Adrenal gland (tissue), 5 donors: ENCODE data around the gene ASNSD1.

Source experiments
- POLR2A ChIP-seq, 2 donors: fragments of 450-650 bp; IDR thresholded peaks; one replicate each; pipeline ENCODE4 v1.6.1; 2017; ENCODE audit warnings: antibody characterized with exemption in 2 of 2, mild to moderate bottlenecking in 2 of 2, moderate library complexity in 1 of 2
- TF ChIP-seq, protein P1 (sequence below), 6 experiments: fragments of 450-650 bp in 4 of 6; fragments of 200-600 bp in 2 of 6; sonication (generic) in 1 of 6; IDR thresholded peaks; 1 replicate in 5 of 6; 2 replicates in 1 of 6; pipeline versions ENCODE4 v1.5.1 to v1.8.0; 2016 to 2021; ENCODE audit warnings: antibody characterized with exemption in 6 of 6, mild to moderate bottlenecking in 2 of 6, moderate library complexity in 1 of 6
- donor health status: DM: no; HTN: no; CAD: no.

DNA sequence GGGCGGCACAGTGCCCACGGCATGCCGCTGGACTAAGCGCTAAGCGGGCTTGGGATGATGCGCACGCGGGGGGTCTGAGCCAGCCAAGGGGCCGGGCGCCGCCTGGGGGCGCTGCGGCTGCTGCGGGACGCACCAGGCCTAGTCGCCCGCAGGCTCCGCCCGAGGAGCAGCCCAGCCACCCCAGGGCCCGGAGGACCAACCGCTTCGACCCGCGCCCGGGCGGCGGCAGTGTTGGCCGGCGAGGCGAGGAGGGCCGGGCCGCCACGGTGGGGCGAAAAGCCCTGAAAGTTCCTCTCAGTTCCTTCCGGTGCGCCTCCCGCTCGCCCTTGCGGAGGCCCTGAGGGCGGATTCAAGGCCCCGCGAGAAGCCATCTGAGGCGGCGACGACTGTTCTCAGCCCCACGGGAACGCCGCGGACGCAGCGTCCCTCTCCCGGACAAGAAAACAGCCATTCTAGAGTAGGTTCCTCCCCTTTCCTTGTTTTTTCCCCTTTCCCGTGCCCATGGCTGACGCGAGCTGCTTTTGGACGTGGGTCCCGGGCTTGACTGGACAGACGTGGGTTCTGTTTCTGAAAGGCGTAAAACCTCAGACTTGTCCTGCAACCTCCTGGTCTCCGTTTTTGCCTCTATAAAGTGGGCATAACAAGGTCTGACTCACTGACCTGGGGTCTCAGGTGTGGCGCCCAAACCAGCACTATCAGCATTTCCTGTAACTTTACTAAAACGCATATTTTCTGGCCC lies 13.3 kb downstream of the ASNSD1 start, which contains the start of gene ANKAR:
- TF ChIP-seq, protein P1, sequence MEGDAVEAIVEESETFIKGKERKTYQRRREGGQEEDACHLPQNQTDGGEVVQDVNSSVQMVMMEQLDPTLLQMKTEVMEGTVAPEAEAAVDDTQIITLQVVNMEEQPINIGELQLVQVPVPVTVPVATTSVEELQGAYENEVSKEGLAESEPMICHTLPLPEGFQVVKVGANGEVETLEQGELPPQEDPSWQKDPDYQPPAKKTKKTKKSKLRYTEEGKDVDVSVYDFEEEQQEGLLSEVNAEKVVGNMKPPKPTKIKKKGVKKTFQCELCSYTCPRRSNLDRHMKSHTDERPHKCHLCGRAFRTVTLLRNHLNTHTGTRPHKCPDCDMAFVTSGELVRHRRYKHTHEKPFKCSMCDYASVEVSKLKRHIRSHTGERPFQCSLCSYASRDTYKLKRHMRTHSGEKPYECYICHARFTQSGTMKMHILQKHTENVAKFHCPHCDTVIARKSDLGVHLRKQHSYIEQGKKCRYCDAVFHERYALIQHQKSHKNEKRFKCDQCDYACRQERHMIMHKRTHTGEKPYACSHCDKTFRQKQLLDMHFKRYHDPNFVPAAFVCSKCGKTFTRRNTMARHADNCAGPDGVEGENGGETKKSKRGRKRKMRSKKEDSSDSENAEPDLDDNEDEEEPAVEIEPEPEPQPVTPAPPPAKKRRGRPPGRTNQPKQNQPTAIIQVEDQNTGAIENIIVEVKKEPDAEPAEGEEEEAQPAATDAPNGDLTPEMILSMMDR (IDR thresholded peaks at IDR 0.05), result peak; percentile 40 to 92 (median 72)
- peak; percentile 69 to 78 for TF ChIP-seq POLR2A (IDR thresholded peaks at IDR 0.05)
